OCI-LY3 (cell line): Measurements from ENCODE around the gene GPBAR1.

ENCODE experiments used
- H2AFZ ChIP-seq: fragments of 200-600, 300-600 bp; shearing (Covaris generic); 2 replicates; pipeline ENCODE4 v1.6.0; 2014; ENCODE audit warnings: antibody characterized with exemption, low read depth, low read length
- H3K27ac ChIP-seq: fragments of 200-600, 300-600 bp; sonication (generic); 2 replicates; pipeline ENCODE4 v1.5.1; 2014; ENCODE audit warnings: mild to moderate bottlenecking, low read length, moderate library complexity, mixed read lengths
- H3K27me3 ChIP-seq: fragments of 200-600, 300-600 bp; sonication (generic); 2 replicates; pipeline ENCODE4 v1.6.1; 2014; ENCODE audit warnings: low read depth, low read length, mixed read lengths
- H3K36me3 ChIP-seq: fragments of 200-600, 300-600 bp; sonication (generic); replicated peaks from 2 replicates; pipeline ENCODE3; 2014; ENCODE audit warnings: low read depth, low read length, mixed read lengths
- H3K4me1 ChIP-seq: fragments of 300-600, 200-600 bp; sonication (generic); 2 replicates; pipeline ENCODE4 v1.6.1; 2014; ENCODE audit warnings: low read length, mixed read lengths
- H3K4me2 ChIP-seq: fragments of 200-600, 300-600 bp; sonication (generic); 2 replicates; pipeline ENCODE4 v1.6.1; 2014; ENCODE audit warnings: low read length, mixed read lengths
- H3K4me3 ChIP-seq: fragments of 300-600, 200-600 bp; sonication (generic); 2 replicates; pipeline ENCODE4 v1.5.1; 2014; ENCODE audit warnings: antibody characterized with exemption, mild to moderate bottlenecking, low read length, moderate library complexity
- H3K79me2 ChIP-seq: fragments of 300-600, 200-600 bp; shearing (Covaris generic); 2 replicates; pipeline ENCODE4 v1.6.1; 2014; ENCODE audit warnings: mild to moderate bottlenecking, low read length, mixed read lengths
- H3K9ac ChIP-seq: fragments of 300-600, 200-600 bp; shearing (Covaris generic); 2 replicates; pipeline ENCODE4 v1.6.0; 2014; ENCODE audit warnings: mild to moderate bottlenecking, low read length, moderate library complexity
- H3K9me3 ChIP-seq: fragments of 200-600, 300-600 bp; shearing (Covaris generic); 2 replicates; pipeline ENCODE4 v1.6.1; 2014; ENCODE audit warnings: low read length, mixed read lengths; ENCODE audit not compliant: insufficient read depth
- H4K20me1 ChIP-seq: fragments of 200-600, 300-600 bp; sonication (generic); 2 replicates; pipeline ENCODE4 v1.6.1; 2016; ENCODE audit warnings: low read length, mixed read lengths; ENCODE audit not compliant: insufficient read depth
- CTCF ChIP-seq: fragments of 200-600, 300-600 bp; sonication (generic); IDR thresholded peaks from 2 replicates; pipeline ENCODE4 v1.5.1; 2014; ENCODE audit warnings: antibody characterized with exemption, low read length, low read depth
- EZH2phosphoT487 ChIP-seq: fragments of 200-600 bp; shearing (Covaris generic); IDR thresholded peaks from 2 replicates; pipeline ENCODE4 v1.6.1; 2018; ENCODE audit warnings: antibody characterized with exemption, mixed run types, low read depth

Gene GPBAR1

GRCh38 chr2:218261423-218262236 lies 815 bp downstream of the GPBAR1 start:
- Histone ChIP-seq H3K9me3 (no peaks in the 10 kb centered on the region), H3K4me2 (peak overlapping the region; percentile 29), H3K4me1 (peaks cover 37% of the 10 kb centered on the region), H3K36me3 (no peaks in the 10 kb centered on the region), H3K4me3 (no peak overlapping the region), H3K27me3 (no peaks in the 10 kb centered on the region), H3K27ac (no peak overlapping the region), H4K20me1 (0 out of 2 replicates have a peak, but pooled peaks cover 5% of the 10 kb centered on the region), H2AFZ (no peak overlapping the region), H3K9ac (no peak overlapping the region), H3K79me2 (no peaks in the 10 kb centered on the region)
- no peak for TF ChIP-seq CTCF
- TF ChIP-seq EZH2phosphoT487: no peak

GRCh38 chr2:218262237-218262600 lies 1.4 kb downstream of the GPBAR1 start:
- Histone ChIP-seq H3K27ac (no peak overlapping the region), H3K4me2 (no peak overlapping the region), H2AFZ (no peak overlapping the region)

DNA sequence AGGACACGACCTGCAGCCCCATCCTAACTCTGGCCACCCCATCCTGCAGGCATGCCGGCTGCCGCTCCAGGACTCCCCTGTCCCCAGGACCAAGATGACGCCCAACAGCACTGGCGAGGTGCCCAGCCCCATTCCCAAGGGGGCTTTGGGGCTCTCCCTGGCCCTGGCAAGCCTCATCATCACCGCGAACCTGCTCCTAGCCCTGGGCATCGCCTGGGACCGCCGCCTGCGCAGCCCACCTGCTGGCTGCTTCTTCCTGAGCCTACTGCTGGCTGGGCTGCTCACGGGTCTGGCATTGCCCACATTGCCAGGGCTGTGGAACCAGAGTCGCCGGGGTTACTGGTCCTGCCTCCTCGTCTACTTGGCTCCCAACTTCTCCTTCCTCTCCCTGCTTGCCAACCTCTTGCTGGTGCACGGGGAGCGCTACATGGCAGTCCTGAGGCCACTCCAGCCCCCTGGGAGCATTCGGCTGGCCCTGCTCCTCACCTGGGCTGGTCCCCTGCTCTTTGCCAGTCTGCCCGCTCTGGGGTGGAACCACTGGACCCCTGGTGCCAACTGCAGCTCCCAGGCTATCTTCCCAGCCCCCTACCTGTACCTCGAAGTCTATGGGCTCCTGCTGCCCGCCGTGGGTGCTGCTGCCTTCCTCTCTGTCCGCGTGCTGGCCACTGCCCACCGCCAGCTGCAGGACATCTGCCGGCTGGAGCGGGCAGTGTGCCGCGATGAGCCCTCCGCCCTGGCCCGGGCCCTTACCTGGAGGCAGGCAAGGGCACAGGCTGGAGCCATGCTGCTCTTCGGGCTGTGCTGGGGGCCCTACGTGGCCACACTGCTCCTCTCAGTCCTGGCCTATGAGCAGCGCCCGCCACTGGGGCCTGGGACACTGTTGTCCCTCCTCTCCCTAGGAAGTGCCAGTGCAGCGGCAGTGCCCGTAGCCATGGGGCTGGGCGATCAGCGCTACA lies 2.1 kb downstream of the GPBAR1 start:
- no peak overlapping the region for H3K27ac ChIP-seq

More at GRCh38 chr2:218262237-218262600, 1.4 kb downstream of the GPBAR1 start:
- Histone ChIP-seq H3K27me3 (no peaks in the 10 kb centered on the region), H3K9me3 (no peaks in the 10 kb centered on the region), H3K79me2 (no peaks in the 10 kb centered on the region), H3K9ac (no peak overlapping the region), H3K36me3 (no peaks in the 10 kb centered on the region), H3K4me3 (no peak overlapping the region), H4K20me1 (no peaks in the 10 kb centered on the region), H3K4me1 (peaks cover 31% of the 10 kb centered on the region)
- TF ChIP-seq EZH2phosphoT487 (no peak), CTCF (no peak)

More for the DNA sequence above, 2.1 kb downstream of the GPBAR1 start:
- Histone ChIP-seq H3K9me3 (no peaks in the 10 kb centered on the region), H3K9ac (no peak overlapping the region), H3K79me2 (no peaks in the 10 kb centered on the region), H3K4me1 (peaks cover 24% of the 10 kb centered on the region), H3K27me3 (no peaks in the 10 kb centered on the region), H4K20me1 (no peaks in the 10 kb centered on the region), H2AFZ (no peak overlapping the region), H3K4me3 (no peak overlapping the region), H3K36me3 (no peaks in the 10 kb centered on the region), H3K4me2 (no peak overlapping the region)
- TF ChIP-seq EZH2phosphoT487 (no peak), CTCF (no peak)
